ENCODE measurements around the gene CERK. TPM values are rescaled to one million over a fixed set of nuclear protein-coding genes. Genes with fewer than 3 reads are reported as not detected.

CERK gene
- total RNA-seq, 1 experiment from 2014 or later = 45.6 TPM

GRCh38 chr22:46775850-46776826 lies 38.1 kb upstream of the CERK start:
- Mint-ChIP-seq H3K27ac (peak overlapping the region; percentile 82), H3K4me1 (peaks cover 15% of the 10 kb centered on the region), H3K4me3 (no peak overlapping the region), H3K36me3 (no peaks in the 10 kb centered on the region), H3K9me3 (no peaks in the 10 kb centered on the region), H3K27me3 (ENCODE audit: low read depth) (no peaks in the 10 kb centered on the region)
- TF ChIP-seq NR2C2 (CRISPR knock-in tag; IDR thresholded peaks at IDR 0.05) = no peak
- TF ChIP-seq, protein P1, sequence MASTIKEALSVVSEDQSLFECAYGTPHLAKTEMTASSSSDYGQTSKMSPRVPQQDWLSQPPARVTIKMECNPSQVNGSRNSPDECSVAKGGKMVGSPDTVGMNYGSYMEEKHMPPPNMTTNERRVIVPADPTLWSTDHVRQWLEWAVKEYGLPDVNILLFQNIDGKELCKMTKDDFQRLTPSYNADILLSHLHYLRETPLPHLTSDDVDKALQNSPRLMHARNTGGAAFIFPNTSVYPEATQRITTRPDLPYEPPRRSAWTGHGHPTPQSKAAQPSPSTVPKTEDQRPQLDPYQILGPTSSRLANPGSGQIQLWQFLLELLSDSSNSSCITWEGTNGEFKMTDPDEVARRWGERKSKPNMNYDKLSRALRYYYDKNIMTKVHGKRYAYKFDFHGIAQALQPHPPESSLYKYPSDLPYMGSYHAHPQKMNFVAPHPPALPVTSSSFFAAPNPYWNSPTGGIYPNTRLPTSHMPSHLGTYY (CRISPR knock-in tag; IDR thresholded peaks at IDR 0.05) = no peak
- no peak for TF ChIP-seq ZNF512 (CRISPR knock-in tag; IDR thresholded peaks at IDR 0.05; ENCODE audit: borderline replicate concordance)
- no peak for TF ChIP-seq CREB1 (CRISPR knock-in tag; IDR thresholded peaks at IDR 0.05)
- TF ChIP-seq ARID4B (CRISPR knock-in tag; IDR thresholded peaks at IDR 0.05; ENCODE audit: borderline replicate concordance) = no peak
- no peak for TF ChIP-seq PRRX2 (CRISPR knock-in tag; IDR thresholded peaks at IDR 0.05)
- ATAC-seq (no peak), DNase-seq (ENCODE audit: low spot score) (no peak)
- POLR2A ChIA-PET = no interaction called here
- CTCF ChIA-PET = interaction anchor here (4.1 kb wide), 1 partner anchor 27 kb away, joined by 27 read pairs; no protein-coding TSS in a partner anchor

- Mint-ChIP-seq H3K9me3 (no peaks in the 10 kb centered on the region), H3K27ac (peak overlapping the region; percentile 84), H3K4me3 (no peak overlapping the region), H3K4me1 (peaks cover 15% of the 10 kb centered on the region), H3K27me3 (ENCODE audit: low read depth) (no peaks in the 10 kb centered on the region), H3K36me3 (peaks cover 3% of the 10 kb centered on the region; the same call in 1 of the 2 replicates)
- DNase-seq (ENCODE audit: low spot score) (no peak), ATAC-seq (no peak)
- ChIA-PET CTCF (interaction anchor here (1.1 to 4.1 kb wide), 4 partner anchors 17 to 36 kb away, joined by 3 to 27 read pairs (median 6); no protein-coding TSS in a partner anchor), POLR2A (no interaction called here)
- no peak for TF ChIP-seq GRHL2 (CRISPR knock-in tag; IDR thresholded peaks at IDR 0.05; ENCODE audit: insufficient replicate concordance, severe bottlenecking)
- TF ChIP-seq SMAD3 (CRISPR knock-in tag; IDR thresholded peaks at IDR 0.05; ENCODE audit: borderline replicate concordance) = no peak
- TF ChIP-seq, protein P2, sequence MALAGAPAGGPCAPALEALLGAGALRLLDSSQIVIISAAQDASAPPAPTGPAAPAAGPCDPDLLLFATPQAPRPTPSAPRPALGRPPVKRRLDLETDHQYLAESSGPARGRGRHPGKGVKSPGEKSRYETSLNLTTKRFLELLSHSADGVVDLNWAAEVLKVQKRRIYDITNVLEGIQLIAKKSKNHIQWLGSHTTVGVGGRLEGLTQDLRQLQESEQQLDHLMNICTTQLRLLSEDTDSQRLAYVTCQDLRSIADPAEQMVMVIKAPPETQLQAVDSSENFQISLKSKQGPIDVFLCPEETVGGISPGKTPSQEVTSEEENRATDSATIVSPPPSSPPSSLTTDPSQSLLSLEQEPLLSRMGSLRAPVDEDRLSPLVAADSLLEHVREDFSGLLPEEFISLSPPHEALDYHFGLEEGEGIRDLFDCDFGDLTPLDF (CRISPR knock-in tag; IDR thresholded peaks at IDR 0.05) = no peak
- no peak for TF ChIP-seq ZNF532 (CRISPR knock-in tag; IDR thresholded peaks at IDR 0.05; ENCODE audit: borderline replicate concordance)
- TF ChIP-seq RELA (CRISPR knock-in tag; IDR thresholded peaks at IDR 0.05; ENCODE audit: borderline replicate concordance) = no peak
- no peak for TF ChIP-seq ATF2 (CRISPR knock-in tag; IDR thresholded peaks at IDR 0.05; ENCODE audit: borderline replicate concordance, low read depth)
- no peak for TF ChIP-seq ZNF671 (CRISPR knock-in tag; IDR thresholded peaks at IDR 0.05)
These were observed 37.2 kb upstream of the CERK start for GRCh38 chr22:46774980-46775849.

Measured in WTC11 (cell line).